OCI-LY1 (cell line): Measurements from ENCODE around the gene PHF19.

Experiments
- CTCF ChIP-seq: fragments of 200-600 bp; sonication (generic), shearing (Covaris generic); IDR thresholded peaks from 2 replicates; pipeline ENCODE4 v1.5.1; 2017; ENCODE audit warnings: mild to moderate bottlenecking, antibody characterized with exemption, low read length, moderate library complexity, mixed read lengths
- EZH2 ChIP-seq: fragments of 200-600 bp; sonication (generic), shearing (Covaris generic); IDR thresholded peaks from 2 replicates; pipeline ENCODE4 v1.8.0; 2017; ENCODE audit warnings: borderline replicate concordance, mixed run types, mild to moderate bottlenecking, antibody characterized with exemption, low read length, moderate library complexity, mixed read lengths

- TF ChIP-seq CTCF (no peak), EZH2 (no peak)
These were observed 16.0 kb upstream of the PHF19 start for GRCh38 chr9:120892748-120893610.
